OCI-LY1 (cell line): ENCODE data around the gene SEMA3B.

Experiments
- CTCF ChIP-seq: fragments of 200-600 bp; sonication (generic), shearing (Covaris generic); IDR thresholded peaks from 2 replicates; pipeline ENCODE4 v1.5.1; 2017; ENCODE audit warnings: mild to moderate bottlenecking, antibody characterized with exemption, low read length, moderate library complexity, mixed read lengths
- EZH2 ChIP-seq: fragments of 200-600 bp; sonication (generic), shearing (Covaris generic); IDR thresholded peaks from 2 replicates; pipeline ENCODE4 v1.8.0; 2017; ENCODE audit warnings: borderline replicate concordance, mixed run types, mild to moderate bottlenecking, antibody characterized with exemption, low read length, moderate library complexity, mixed read lengths

GRCh38 chr3:50317300-50317699, 48.4 kb downstream of the SEMA3B start:
- TF ChIP-seq CTCF (no peak), EZH2 (no peak)
